Loucy (cell line): ENCODE measurements around the gene MYO7B.

Experiments used
- H2AFZ ChIP-seq: fragments of 200-600 bp; sonication (generic); 2 replicates; pipeline ENCODE4 v1.6.0; 2016; ENCODE audit warnings: antibody characterized with exemption, mild to moderate bottlenecking, low read length, moderate library complexity
- H3F3A ChIP-seq: fragments of 200-600 bp; 2 replicates; pipeline ENCODE4 v1.6.0; 2016; ENCODE audit warnings: antibody characterized with exemption, low read depth, mild to moderate bottlenecking
- H3K27me3 ChIP-seq: fragments of 200-600 bp; sonication (generic); 2 replicates; pipeline ENCODE4 v1.6.1; 2014; ENCODE audit warnings: low read length, mild to moderate bottlenecking; ENCODE audit not compliant: insufficient read depth, poor library complexity, severe bottlenecking
- H3K36me3 ChIP-seq: fragments of 200-600 bp; sonication (generic); 2 replicates; pipeline ENCODE4 v1.6.1; 2016; ENCODE audit warnings: low read length; ENCODE audit not compliant: insufficient read depth
- H3K4me1 ChIP-seq: fragments of 200-600 bp; sonication (generic); 2 replicates; pipeline ENCODE4 v1.5.1; 2014; ENCODE audit warnings: low read length, mild to moderate bottlenecking; ENCODE audit not compliant: insufficient read depth, poor library complexity, severe bottlenecking
- H3K4me2 ChIP-seq: fragments of 200-600 bp; sonication (generic); 2 replicates; pipeline ENCODE4 v1.6.0; 2014; ENCODE audit warnings: antibody characterized with exemption, low read length, low read depth, mild to moderate bottlenecking; ENCODE audit not compliant: poor library complexity, severe bottlenecking
- H3K4me3 ChIP-seq: fragments of 200-600 bp; sonication (generic); 2 replicates; pipeline ENCODE4 v1.5.1; 2014; ENCODE audit warnings: low read length, mild to moderate bottlenecking, mixed read lengths; ENCODE audit not compliant: poor library complexity, severe bottlenecking
- H3K79me2 ChIP-seq: fragments of 200-600 bp; sonication (generic); 2 replicates; pipeline ENCODE4 v1.6.1; 2014; ENCODE audit warnings: low read length; ENCODE audit not compliant: insufficient read depth
- H3K9ac ChIP-seq: fragments of 200-600 bp; sonication (generic); 2 replicates; pipeline ENCODE4 v1.6.0; 2014; ENCODE audit warnings: mild to moderate bottlenecking, low read depth, low read length, moderate library complexity; ENCODE audit not compliant: poor library complexity, severe bottlenecking
- H3K9me2 ChIP-seq: fragments of 200-600 bp; sonication (generic); replicated peaks from 2 replicates; pipeline ENCODE4 v1.6.1; 2016; ENCODE audit warnings: low read depth, low read length, mixed read lengths
- H3K9me3 ChIP-seq: fragments of 200-600 bp; sonication (generic); 2 replicates; pipeline ENCODE4 v1.6.1; 2014; ENCODE audit warnings: mild to moderate bottlenecking, antibody characterized with exemption, low read length, low read depth; ENCODE audit not compliant: insufficient read depth
- H4K20me1 ChIP-seq: fragments of 200-600 bp; sonication (generic); 2 replicates; pipeline ENCODE4 v1.6.0; 2014; ENCODE audit warnings: antibody characterized with exemption, low read length, mild to moderate bottlenecking; ENCODE audit not compliant: insufficient read depth, poor library complexity, severe bottlenecking
- CTCF ChIP-seq: fragments of 200-600 bp; sonication (generic); conservative IDR thresholded peaks from 2 replicates; pipeline ENCODE4 v1.5.1; 2014; ENCODE audit warnings: mild to moderate bottlenecking, antibody characterized with exemption, low read length
- EZH2phosphoT487 ChIP-seq: fragments of 200-600 bp; IDR thresholded peaks from 2 replicates; pipeline ENCODE4 v1.6.1; 2018; ENCODE audit warnings: antibody characterized with exemption, mild to moderate bottlenecking, moderate library complexity, borderline replicate concordance

MYO7B gene

GRCh38 chr2:127562936-127563335, 27.5 kb downstream of the MYO7B start:
- no peaks in the 10 kb centered on the region for H3K4me1 ChIP-seq
- H4K20me1 ChIP-seq: no peaks in the 10 kb centered on the region
- H3F3A ChIP-seq: no peaks in the 10 kb centered on the region
- H3K9me2 ChIP-seq: no peaks in the 10 kb centered on the region
- H2AFZ ChIP-seq: 0 out of 2 replicates have a peak overlapping the region, but pooled peaks have one; percentile 30
- H3K4me3 ChIP-seq: no peak overlapping the region
- H3K36me3 ChIP-seq: no peaks in the 10 kb centered on the region
- no peak overlapping the region for H3K4me2 ChIP-seq
- H3K27me3 ChIP-seq: peaks cover 7% of the 10 kb centered on the region
- H3K79me2 ChIP-seq: no peaks in the 10 kb centered on the region
- H3K9me3 ChIP-seq: no peaks in the 10 kb centered on the region
- no peak for TF ChIP-seq CTCF
- TF ChIP-seq EZH2phosphoT487: no peak
- no peak overlapping the region for H3K9ac ChIP-seq

GRCh38 chr2:127563458-127564428, 28.3 kb downstream of the MYO7B start:
- Histone ChIP-seq H3K9me2 (no peaks in the 10 kb centered on the region), H3K4me3 (no peak overlapping the region), H3K9me3 (no peaks in the 10 kb centered on the region), H2AFZ (peak overlapping the region; percentile 30; the same call in 1 of the 2 replicates), H4K20me1 (no peaks in the 10 kb centered on the region), H3K27me3 (peaks cover 7% of the 10 kb centered on the region), H3K9ac (no peak overlapping the region), H3F3A (no peaks in the 10 kb centered on the region), H3K36me3 (no peaks in the 10 kb centered on the region), H3K4me2 (no peak overlapping the region), H3K4me1 (no peaks in the 10 kb centered on the region), H3K79me2 (no peaks in the 10 kb centered on the region)
- no peak for TF ChIP-seq EZH2phosphoT487
- TF ChIP-seq CTCF: no peak

- no peak overlapping the region for H3K9ac ChIP-seq
- H3F3A ChIP-seq: no peaks in the 10 kb centered on the region
- no peaks in the 10 kb centered on the region for H3K4me1 ChIP-seq
These were observed 29.2 kb downstream of the MYO7B start for GRCh38 chr2:127564429-127565260.

More at GRCh38 chr2:127564429-127565260, 29.2 kb downstream of the MYO7B start:
- H3K9me3 ChIP-seq: no peaks in the 10 kb centered on the region
- H3K27me3 ChIP-seq: peaks cover under 1% of the 10 kb centered on the region
- no peaks in the 10 kb centered on the region for H3K36me3 ChIP-seq
- TF ChIP-seq EZH2phosphoT487: no peak
- H2AFZ ChIP-seq: no peak overlapping the region
- H4K20me1 ChIP-seq: no peaks in the 10 kb centered on the region
- H3K9me2 ChIP-seq: no peaks in the 10 kb centered on the region
- H3K4me2 ChIP-seq: no peak overlapping the region
- H3K79me2 ChIP-seq: no peaks in the 10 kb centered on the region
- no peak overlapping the region for H3K4me3 ChIP-seq
